GM12801 (cell line): ENCODE results near the gene VWA3A.

Source experiments
- CTCF ChIP-seq: IDR thresholded peaks from one replicate; pipeline ENCODE4 v1.5.1; 2011; ENCODE audit warnings: control low read depth; ENCODE audit not compliant: insufficient read length; ENCODE audit errors: extremely low read depth

The VWA3A gene

GRCh38 chr16:22065252-22065651, 27.1 kb upstream of the VWA3A start:
- TF ChIP-seq CTCF, result no peak

- no peak for TF ChIP-seq CTCF
These were observed 21.7 kb upstream of the VWA3A start for GRCh38 chr16:22070361-22071330.

- no peak for TF ChIP-seq CTCF
These were observed 20.9 kb upstream of the VWA3A start for GRCh38 chr16:22071331-22071910.

GRCh38 chr16:22073350-22073749, 19.0 kb upstream of the VWA3A start:
- TF ChIP-seq CTCF, result no peak

GRCh38 chr16:22075043-22075757, 17.1 kb upstream of the VWA3A start:
- no peak for TF ChIP-seq CTCF

- no peak for TF ChIP-seq CTCF
These were observed 16.6 kb upstream of the VWA3A start for GRCh38 chr16:22075776-22076175.

- TF ChIP-seq CTCF, result no peak
These were observed 14.5 kb upstream of the VWA3A start for GRCh38 chr16:22077700-22078313.
